CD14-positive monocyte (primary cell): ENCODE data around the gene FGF14. TPM values are rescaled to one million over a fixed set of nuclear protein-coding genes. Genes with fewer than 3 reads are reported as not detected.

Experiments
- DNase-seq, 3 donors: peaks; one replicate each; pipeline ENCODE4 v3.0.0-alpha.2; 2011 to 2022
- H2AFZ ChIP-seq: 2 replicates; pipeline ENCODE4 v1.6.0; 2012; ENCODE audit warnings: mild to moderate bottlenecking, low read depth, low read length, inconsistent platforms; ENCODE audit not compliant: insufficient read depth, poor library complexity, severe bottlenecking
- H3K27ac ChIP-seq, 2 donors: 1 replicate in 1 of 2; 2 replicates in 1 of 2; pipeline ENCODE4 v1.5.1; 2012 to 2013; ENCODE audit warnings: low read length in 2 of 2, control low read depth in 1 of 2, inconsistent platforms in 1 of 2, low read depth in 1 of 2, mild to moderate bottlenecking in 1 of 2
- H3K27me3 ChIP-seq, 2 donors: one replicate each; pipeline versions ENCODE4 v1.6.0 to v1.6.1; 2011 to 2013; ENCODE audit warnings: low read length in 2 of 2; ENCODE audit not compliant: control insufficient read depth in 2 of 2, insufficient read depth in 2 of 2
- H3K36me3 ChIP-seq, 2 donors: replicated peaks in 1 of 2; 1 replicate in 1 of 2; 2 replicates in 1 of 2; pipeline versions ENCODE4 v1.5.1 to v1.6.1; 2012 to 2013; ENCODE audit warnings: low read length in 2 of 2, control low read depth in 1 of 2, inconsistent platforms in 1 of 2, mild to moderate bottlenecking in 1 of 2; ENCODE audit not compliant: insufficient read depth in 2 of 2, control insufficient read depth in 1 of 2
- H3K4me1 ChIP-seq, 2 donors: 1 replicate in 1 of 2; 2 replicates in 1 of 2; pipeline versions ENCODE4 v1.5.1 to v1.6.1; 2012 to 2013; ENCODE audit warnings: low read length in 2 of 2, control low read depth in 1 of 2, inconsistent platforms in 1 of 2, mild to moderate bottlenecking in 1 of 2, moderate library complexity in 1 of 2; ENCODE audit not compliant: insufficient read depth in 2 of 2, control insufficient read depth in 1 of 2
- H3K4me2 ChIP-seq: replicated peaks from 2 replicates; pipeline ENCODE3; 2012; ENCODE audit warnings: low read length, moderate library complexity, mild to moderate bottlenecking; ENCODE audit not compliant: poor library complexity, severe bottlenecking; ENCODE audit errors: extremely low read depth
- H3K4me3 ChIP-seq, 3 experiments: fragments of 200-600 bp in 1 of 3; sonication (generic) in 1 of 3; replicated peaks in 1 of 3; 1 replicate in 2 of 3; 2 replicates in 1 of 3; pipeline ENCODE4 v1.5.1; 2011 to 2013; ENCODE audit warnings: low read length in 3 of 3, mild to moderate bottlenecking in 3 of 3, control low read depth in 2 of 3, low read depth in 2 of 3, inconsistent platforms in 1 of 3, moderate library complexity in 1 of 3
- H3K79me2 ChIP-seq: 2 replicates; pipeline ENCODE4 v1.6.0; 2012; ENCODE audit warnings: mild to moderate bottlenecking, control low read depth, inconsistent platforms, low read length, moderate library complexity; ENCODE audit not compliant: insufficient read depth
- H3K9ac ChIP-seq: 2 replicates; pipeline ENCODE4 v1.6.0; 2017; ENCODE audit warnings: low read length, mild to moderate bottlenecking; ENCODE audit not compliant: insufficient read depth, poor library complexity, severe bottlenecking
- H3K9me3 ChIP-seq, 2 donors: replicated peaks in 1 of 2; 1 replicate in 1 of 2; 2 replicates in 1 of 2; pipeline versions ENCODE4 v1.5.1 to v1.6.1; 2012 to 2013; ENCODE audit warnings: low read length in 2 of 2, control low read depth in 1 of 2; ENCODE audit not compliant: control insufficient read depth in 1 of 2, insufficient read depth in 1 of 2
- H4K20me1 ChIP-seq: 2 replicates; pipeline ENCODE4 v1.6.0; 2012; ENCODE audit warnings: mild to moderate bottlenecking, low read length, control low read depth, moderate library complexity; ENCODE audit not compliant: insufficient read depth
- H3K27ac Mint-ChIP-seq, 7 donors: one replicate each; pipeline ENCODE4 v1.8.0; 2020; ENCODE audit warnings: mild to moderate bottlenecking in 7 of 7, mixed read lengths in 7 of 7, moderate library complexity in 6 of 7, inconsistent platforms in 2 of 7
- H3K27me3 Mint-ChIP-seq, 3 donors: one replicate each; pipeline ENCODE4 v1.8.0; 2021 to 2022; ENCODE audit warnings: low read depth in 3 of 3, mild to moderate bottlenecking in 3 of 3, mixed read lengths in 3 of 3, moderate library complexity in 3 of 3, inconsistent platforms in 1 of 3
- H3K36me3 Mint-ChIP-seq, 2 donors: one replicate each; pipeline ENCODE4 v1.8.0; 2020; ENCODE audit warnings: mixed read lengths in 2 of 2, inconsistent platforms in 1 of 2, mild to moderate bottlenecking in 1 of 2
- H3K4me1 Mint-ChIP-seq: one replicate; pipeline ENCODE4 v1.8.0; 2020; ENCODE audit warnings: mild to moderate bottlenecking, mixed read lengths
- H3K4me3 Mint-ChIP-seq, 2 donors: one replicate each; pipeline ENCODE4 v1.8.0; 2020; ENCODE audit warnings: mild to moderate bottlenecking in 2 of 2, mixed read lengths in 2 of 2, moderate library complexity in 1 of 2
- H3K9me3 Mint-ChIP-seq, 7 donors: one replicate each; pipeline ENCODE4 v1.8.0; 2020 to 2022; ENCODE audit warnings: mixed read lengths in 7 of 7, mild to moderate bottlenecking in 6 of 7, moderate library complexity in 6 of 7, inconsistent platforms in 2 of 7
- CTCF ChIP-seq: fragments of 200-600 bp; IDR thresholded peaks from one replicate; pipeline ENCODE4 v1.8.0; 2022; ENCODE audit warnings: antibody characterized with exemption, mild to moderate bottlenecking
- WGBS: methylation state at CpG from one replicate; pipeline ENCODE4 v1.1.5; 2013; ENCODE audit warnings: missing lambda C conversion rate; ENCODE audit not compliant: insufficient coverage; 5-methylcytosine and 5-hydroxymethylcytosine counted together
- intact Hi-C, 2 donors: fragments of 100-400 bp; cut with micrococcal nuclease; formaldehyde crosslinking; loops; one replicate each; pipeline versions ENCODE4 v1.15.0 to v1.15.1; 2023
- polyA plus RNA-seq, 3 donors: library from polyadenylated mRNA; depleted of rRNA in 1 of 3; unstranded in 2 of 3; stranded (reverse) in 1 of 3; fragments of 300-500 nt in 2 of 3; fragments of >200 nt in 1 of 3; fragmentation: Illumina TruSeq in 2 of 3; gene quantifications; 1 replicate in 2 of 3; 2 replicates in 1 of 3; pipeline ENCODE4 v1.2.3, GENCODE V29; 2012 to 2021

FGF14 gene
- polyA plus RNA-seq, 3 donors = not detected

DNA sequence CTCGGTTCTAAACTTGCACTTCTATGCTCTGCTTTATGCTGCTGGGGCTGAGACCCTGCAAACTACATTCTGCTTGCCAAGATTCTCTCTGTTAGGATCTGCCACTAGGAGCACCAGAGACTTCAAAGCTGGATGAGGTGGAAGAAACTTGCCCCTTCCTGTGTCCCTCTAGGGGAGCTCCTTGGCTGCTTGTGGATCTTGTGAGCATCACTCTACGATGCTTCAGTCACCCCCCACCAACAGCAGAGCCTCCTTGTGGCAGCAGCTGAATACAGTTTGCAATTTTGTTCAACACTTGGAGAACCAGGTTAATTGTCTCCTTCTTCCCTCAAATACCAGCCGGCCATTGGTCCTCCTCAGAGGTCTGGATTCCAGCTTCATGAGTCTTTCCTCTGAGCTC is 310.6 kb downstream of the FGF14 start:
- no peak for TF ChIP-seq CTCF
- Mint-ChIP-seq H3K9me3 (peaks cover 0 to 2% (median 0%) of the 10 kb centered on the region in 7 donors), H3K4me1 (no peaks in the 10 kb centered on the region), H3K4me3 (no peak overlapping the region), H3K27me3 (no peaks in the 10 kb centered on the region), H3K36me3 (no peaks in the 10 kb centered on the region), H3K27ac (no peak overlapping the region)
- Histone ChIP-seq H3K27ac (no peak overlapping the region), H3K27me3 (no peaks in the 10 kb centered on the region), H3K4me1 (no peaks in the 10 kb centered on the region), H3K4me2 (no peak overlapping the region), H3K4me3 (no peak overlapping the region), H3K36me3 (no peaks in the 10 kb centered on the region), H4K20me1 (no peaks in the 10 kb centered on the region), H3K9me3 (no peaks in the 10 kb centered on the region), H3K9ac (no peak overlapping the region), H3K79me2 (no peaks in the 10 kb centered on the region), H2AFZ (no peak overlapping the region)
- intact Hi-C loops = no loop called here
- 60% methylated on average over 3 of the region's 3 CpGs for WGBS
- DNase-seq = no peak

DNA sequence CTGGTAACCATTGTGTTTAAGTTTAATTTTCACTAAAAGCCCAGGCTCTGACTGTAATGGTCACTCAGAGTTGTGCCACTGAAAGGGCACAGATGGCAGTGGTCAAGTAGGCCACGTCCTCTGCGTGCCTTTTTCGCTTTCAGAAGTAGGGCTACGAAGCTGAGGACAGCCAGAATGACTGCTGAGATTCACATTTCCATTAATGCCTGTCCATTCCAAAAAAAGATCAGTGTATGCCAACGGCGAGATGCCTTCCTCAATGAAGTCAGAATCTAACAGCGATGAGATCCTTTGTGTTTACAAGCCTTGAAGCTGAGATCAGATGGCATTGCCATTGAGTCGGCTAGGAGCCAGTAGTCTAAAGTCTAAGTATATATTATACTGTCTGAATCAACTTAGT is 311.3 kb downstream of the FGF14 start:
- H3K79me2 ChIP-seq = no peaks in the 10 kb centered on the region
- 87% methylated on average over 5 of the region's 8 CpGs for WGBS
- no peak overlapping the region for H2AFZ ChIP-seq
- Mint-ChIP-seq H3K4me3 (no peak overlapping the region), H3K4me1 (no peaks in the 10 kb centered on the region), H3K9me3 (peaks cover 0 to 2% (median 0%) of the 10 kb centered on the region in 7 donors), H3K36me3 (no peaks in the 10 kb centered on the region), H3K27me3 (no peaks in the 10 kb centered on the region), H3K27ac (no peak overlapping the region)
- intact Hi-C loops = no loop called here
- no peaks in the 10 kb centered on the region for H3K4me1 ChIP-seq
- no peak overlapping the region for H3K4me2 ChIP-seq
- H3K27ac ChIP-seq = no peak overlapping the region
- H3K9me3 ChIP-seq = no peaks in the 10 kb centered on the region
- no peak for TF ChIP-seq CTCF
- H4K20me1 ChIP-seq = no peaks in the 10 kb centered on the region
- H3K9ac ChIP-seq = no peak overlapping the region
- no peaks in the 10 kb centered on the region for H3K36me3 ChIP-seq
- DNase-seq = no peak
- no peak overlapping the region for H3K4me3 ChIP-seq
- no peaks in the 10 kb centered on the region for H3K27me3 ChIP-seq
